Measurements from ENCODE around the gene HLTF.

DNA sequence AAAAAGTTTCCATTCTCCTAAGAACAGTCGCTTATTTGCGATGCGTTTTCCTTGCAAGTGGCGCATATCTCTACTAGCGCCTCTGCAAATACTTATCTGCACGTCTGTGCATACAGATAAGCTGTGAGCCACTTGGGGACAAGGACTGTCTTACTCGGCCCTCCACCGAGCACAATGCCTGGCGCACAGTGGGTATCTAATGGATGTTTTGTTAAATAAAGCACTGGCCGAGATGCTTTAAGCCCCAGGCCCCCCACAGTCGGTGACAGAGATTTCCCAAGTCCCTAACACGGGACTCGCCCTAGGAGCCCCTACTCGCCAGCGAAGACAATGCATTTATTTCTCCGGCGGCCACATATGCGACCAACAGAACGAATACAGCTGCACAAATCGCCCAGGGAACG lies 503 bp downstream of the HLTF start:
- no peak for TF ChIP-seq POLR2AphosphoS5 (IDR thresholded peaks at IDR 0.05)
- TF ChIP-seq, protein P1, sequence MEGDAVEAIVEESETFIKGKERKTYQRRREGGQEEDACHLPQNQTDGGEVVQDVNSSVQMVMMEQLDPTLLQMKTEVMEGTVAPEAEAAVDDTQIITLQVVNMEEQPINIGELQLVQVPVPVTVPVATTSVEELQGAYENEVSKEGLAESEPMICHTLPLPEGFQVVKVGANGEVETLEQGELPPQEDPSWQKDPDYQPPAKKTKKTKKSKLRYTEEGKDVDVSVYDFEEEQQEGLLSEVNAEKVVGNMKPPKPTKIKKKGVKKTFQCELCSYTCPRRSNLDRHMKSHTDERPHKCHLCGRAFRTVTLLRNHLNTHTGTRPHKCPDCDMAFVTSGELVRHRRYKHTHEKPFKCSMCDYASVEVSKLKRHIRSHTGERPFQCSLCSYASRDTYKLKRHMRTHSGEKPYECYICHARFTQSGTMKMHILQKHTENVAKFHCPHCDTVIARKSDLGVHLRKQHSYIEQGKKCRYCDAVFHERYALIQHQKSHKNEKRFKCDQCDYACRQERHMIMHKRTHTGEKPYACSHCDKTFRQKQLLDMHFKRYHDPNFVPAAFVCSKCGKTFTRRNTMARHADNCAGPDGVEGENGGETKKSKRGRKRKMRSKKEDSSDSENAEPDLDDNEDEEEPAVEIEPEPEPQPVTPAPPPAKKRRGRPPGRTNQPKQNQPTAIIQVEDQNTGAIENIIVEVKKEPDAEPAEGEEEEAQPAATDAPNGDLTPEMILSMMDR (IDR thresholded peaks at IDR 0.05): no peak
